Measurements from ENCODE around the gene PTPRN2.
"Not testable (repeated sequence)": the region's sequence is repeated elsewhere in the genome, so short reads cannot be mapped to it uniquely, and the experiment has no call there.

PTPRN2 gene

GRCh38 chr7:157611341-157611740, 976.3 kb downstream of the PTPRN2 start:
- no peak for DNase-seq

GRCh38 chr7:157610671-157611295, 976.8 kb downstream of the PTPRN2 start:
- no peak for DNase-seq

- DNase-seq, result no peak
Observed at GRCh38 chr7:157609932-157610640, 977.5 kb downstream of the PTPRN2 start.

GRCh38 chr7:157609516-157609915, 978.1 kb downstream of the PTPRN2 start:
- no peak for DNase-seq

GRCh38 chr7:157607218-157607617, 980.4 kb downstream of the PTPRN2 start:
- DNase-seq, result no peak

- no peak for DNase-seq
Observed at GRCh38 chr7:157606140-157606539, 981.5 kb downstream of the PTPRN2 start.

- DNase-seq, result no peak
Observed at GRCh38 chr7:157605638-157606037, 982.0 kb downstream of the PTPRN2 start.

GRCh38 chr7:157604661-157605381, 982.8 kb downstream of the PTPRN2 start:
- no peak for DNase-seq

- no peak for DNase-seq
Observed at GRCh38 chr7:157603716-157604115, 983.9 kb downstream of the PTPRN2 start.

- DNase-seq, result no peak
Observed at GRCh38 chr7:157603005-157603404, 984.6 kb downstream of the PTPRN2 start.

GRCh38 chr7:157602581-157602980, 985.0 kb downstream of the PTPRN2 start:
- DNase-seq, result no peak

- DNase-seq, result no peak
Observed at GRCh38 chr7:157602156-157602555, 985.5 kb downstream of the PTPRN2 start.

GRCh38 chr7:157601530-157601929, 986.1 kb downstream of the PTPRN2 start:
- no peak for DNase-seq

- DNase-seq, result no peak
Observed at GRCh38 chr7:157599491-157599890, 988.1 kb downstream of the PTPRN2 start.

GRCh38 chr7:157597562-157597961, 990.1 kb downstream of the PTPRN2 start:
- DNase-seq, result no peak

- no peak for DNase-seq
Observed at GRCh38 chr7:157596881-157597280, 990.7 kb downstream of the PTPRN2 start.

- DNase-seq, result no peak
Observed at GRCh38 chr7:157596471-157596870, 991.2 kb downstream of the PTPRN2 start.

GRCh38 chr7:157596026-157596425, 991.6 kb downstream of the PTPRN2 start:
- DNase-seq, result no peak

GRCh38 chr7:157595086-157595855, 992.4 kb downstream of the PTPRN2 start:
- no peak for DNase-seq

GRCh38 chr7:157594306-157594705, 993.3 kb downstream of the PTPRN2 start:
- DNase-seq, result no peak

GRCh38 chr7:157593541-157593940, 994.1 kb downstream of the PTPRN2 start:
- DNase-seq, result no peak

GRCh38 chr7:157592636-157593320, 994.8 kb downstream of the PTPRN2 start:
- not testable (repeated sequence) for DNase-seq

GRCh38 chr7:157590526-157590925, 997.1 kb downstream of the PTPRN2 start:
- DNase-seq, result no peak
